OCI-LY7 (cell line): ENCODE results near the gene CDRT15. TPM values are rescaled to one million over a fixed set of nuclear protein-coding genes. Genes with fewer than 3 reads are reported as not detected.
A peak's percentile ranks its signal among the peaks of the same experiment; 100 is the strongest.

Experiments
- BruUV-seq: library from RNA; stranded (reverse); fragments of 400-500 nt; replicated peaks from 2 replicates; lab custom pipeline; 2021; lab: Mats Ljungman, UMichigan
- CTCF ChIA-PET: fragments of 300-600 bp; sonication (Branson Sonifier 250); formaldehyde crosslinking; loops from one replicate; lab custom pipeline; 2022; ENCODE audit warnings: antibody characterized with exemption; ENCODE audit not compliant: unreplicated experiment; lab: Charles Lee
- POLR2A ChIA-PET: fragments of 300-600 bp; sonication (Branson Sonifier 250); formaldehyde crosslinking; loops from one replicate; lab custom pipeline; 2022; ENCODE audit warnings: antibody characterized with exemption; lab: Charles Lee
- DNase-seq: peaks from one replicate; pipeline ENCODE4 v3.0.0-alpha.2; 2015; ENCODE audit warnings: low spot score
- H2AFZ ChIP-seq: fragments of 200-600 bp; sonication (generic), shearing (Covaris generic); 2 replicates; pipeline ENCODE4 v1.6.1; 2014; ENCODE audit warnings: mild to moderate bottlenecking, antibody characterized with exemption, low read length, moderate library complexity
- H3K27ac ChIP-seq: fragments of 200-600 bp; sonication (generic); 2 replicates; pipeline ENCODE4 v1.5.1; 2014; ENCODE audit warnings: mixed run types, low read depth, mild to moderate bottlenecking, moderate library complexity, low read length, inconsistent platforms; ENCODE audit not compliant: poor library complexity, severe bottlenecking
- H3K36me3 ChIP-seq: fragments of 200-600 bp; sonication (generic); 2 replicates; pipeline ENCODE4 v1.6.1; 2014; ENCODE audit warnings: mild to moderate bottlenecking, antibody characterized with exemption, low read length, moderate library complexity, mixed read lengths; ENCODE audit not compliant: insufficient read depth
- H3K4me1 ChIP-seq: fragments of 200-600 bp; sonication (generic); 2 replicates; pipeline ENCODE4 v1.5.1; 2014; ENCODE audit warnings: mild to moderate bottlenecking, low read length; ENCODE audit not compliant: insufficient read depth, poor library complexity, severe bottlenecking
- H3K4me2 ChIP-seq: fragments of 200-600 bp; sonication (generic); 2 replicates; pipeline ENCODE4 v1.6.1; 2014; ENCODE audit warnings: mild to moderate bottlenecking, low read length
- H3K4me3 ChIP-seq: fragments of 200-600 bp; sonication (generic); 2 replicates; pipeline ENCODE4 v1.5.1; 2014; ENCODE audit warnings: mild to moderate bottlenecking, low read depth, low read length; ENCODE audit not compliant: poor library complexity, severe bottlenecking
- H3K79me2 ChIP-seq: fragments of 200-600 bp; sonication (generic); 2 replicates; pipeline ENCODE4 v1.6.1; 2016; ENCODE audit warnings: low read depth, mild to moderate bottlenecking, low read length, moderate library complexity, mixed read lengths; ENCODE audit not compliant: insufficient read depth
- H3K9me2 ChIP-seq: fragments of 200-600 bp; sonication (generic); 2 replicates; pipeline ENCODE4 v1.6.1; 2016; ENCODE audit warnings: mild to moderate bottlenecking, low read length, mixed read lengths; ENCODE audit not compliant: insufficient read depth
- H3K9me3 ChIP-seq: fragments of 200-600 bp; sonication (generic); 2 replicates; pipeline ENCODE4 v1.6.1; 2014; ENCODE audit warnings: mild to moderate bottlenecking, mixed run types, low read length, mixed read lengths
- H4K20me1 ChIP-seq: fragments of 200-600 bp; sonication (generic); 2 replicates; pipeline ENCODE4 v1.6.1; 2014; ENCODE audit warnings: mild to moderate bottlenecking, antibody characterized with exemption, low read length, moderate library complexity, mixed read lengths; ENCODE audit not compliant: insufficient read depth
- EZH2phosphoT487 ChIP-seq: fragments of 200-600 bp; sonication (generic); IDR thresholded peaks from 2 replicates; pipeline ENCODE4 v1.6.1; 2018; ENCODE audit warnings: low read depth, borderline replicate concordance, mild to moderate bottlenecking, mixed run types, antibody characterized with exemption, low read length, moderate library complexity, mixed read lengths
- intact Hi-C: fragments of 100-400 bp; cut with micrococcal nuclease; formaldehyde crosslinking; loops from one replicate; pipeline ENCODE4 v1.10.0; 2022; ENCODE audit not compliant: unreplicated experiment
- total RNA-seq, 2 experiments: library from RNA; depleted of rRNA in 1 of 2; stranded (reverse); fragments of >200 nt in 1 of 2; shearing (Covaris generic) in 1 of 2; gene quantifications; 2 replicates each; pipeline ENCODE4 v1.2.3, GENCODE V29; 2014 to 2022
- TF ChIP-seq, protein P1 (sequence below): fragments of 200-600 bp; sonication (generic); conservative IDR thresholded peaks from 2 replicates; pipeline ENCODE4 v1.5.1; 2014; ENCODE audit warnings: mild to moderate bottlenecking, antibody characterized with exemption, low read length, moderate library complexity, mixed read lengths

Gene CDRT15
- total RNA-seq, 2 experiments from 2014 or later = not detected

DNA sequence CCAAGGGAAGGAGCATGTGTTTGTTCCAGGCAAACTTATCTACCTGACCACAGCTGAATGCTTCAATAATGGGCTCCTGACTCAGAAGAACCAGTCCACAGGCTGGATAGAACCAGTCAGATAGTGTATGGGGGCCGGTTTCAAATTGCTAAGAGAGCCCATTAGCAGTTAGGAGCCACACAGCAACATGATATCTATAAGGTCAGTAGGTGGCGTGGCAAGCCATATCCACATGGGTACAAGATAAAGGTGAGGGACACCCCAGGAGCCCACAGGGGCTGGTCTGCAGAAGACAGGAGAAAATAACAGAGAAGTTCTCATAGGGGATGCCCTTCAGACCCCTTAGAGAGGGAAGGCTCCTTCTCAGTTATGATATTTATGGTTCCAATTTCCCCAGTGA is 31.6 kb upstream of the CDRT15 start:
- Histone ChIP-seq H3K27ac (no peak overlapping the region), H3K4me2 (no peak overlapping the region), H3K79me2 (no peaks in the 10 kb centered on the region), H3K9me2 (no peaks in the 10 kb centered on the region), H4K20me1 (no peaks in the 10 kb centered on the region), H2AFZ (no peak overlapping the region), H3K4me3 (no peak overlapping the region), H3K4me1 (peaks cover 12% of the 10 kb centered on the region), H3K36me3 (no peaks in the 10 kb centered on the region), H3K9me3 (0 out of 2 replicates have a peak, but pooled peaks cover 4% of the 10 kb centered on the region)
- TF ChIP-seq, protein P1, sequence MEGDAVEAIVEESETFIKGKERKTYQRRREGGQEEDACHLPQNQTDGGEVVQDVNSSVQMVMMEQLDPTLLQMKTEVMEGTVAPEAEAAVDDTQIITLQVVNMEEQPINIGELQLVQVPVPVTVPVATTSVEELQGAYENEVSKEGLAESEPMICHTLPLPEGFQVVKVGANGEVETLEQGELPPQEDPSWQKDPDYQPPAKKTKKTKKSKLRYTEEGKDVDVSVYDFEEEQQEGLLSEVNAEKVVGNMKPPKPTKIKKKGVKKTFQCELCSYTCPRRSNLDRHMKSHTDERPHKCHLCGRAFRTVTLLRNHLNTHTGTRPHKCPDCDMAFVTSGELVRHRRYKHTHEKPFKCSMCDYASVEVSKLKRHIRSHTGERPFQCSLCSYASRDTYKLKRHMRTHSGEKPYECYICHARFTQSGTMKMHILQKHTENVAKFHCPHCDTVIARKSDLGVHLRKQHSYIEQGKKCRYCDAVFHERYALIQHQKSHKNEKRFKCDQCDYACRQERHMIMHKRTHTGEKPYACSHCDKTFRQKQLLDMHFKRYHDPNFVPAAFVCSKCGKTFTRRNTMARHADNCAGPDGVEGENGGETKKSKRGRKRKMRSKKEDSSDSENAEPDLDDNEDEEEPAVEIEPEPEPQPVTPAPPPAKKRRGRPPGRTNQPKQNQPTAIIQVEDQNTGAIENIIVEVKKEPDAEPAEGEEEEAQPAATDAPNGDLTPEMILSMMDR = peak; percentile 69
- TF ChIP-seq EZH2phosphoT487 = no peak
- no TSS peak for BruUV-seq
- peak; percentile 40 for DNase-seq
- CTCF ChIA-PET = no interaction called here
- POLR2A ChIA-PET = no interaction called here
- intact Hi-C loops = no loop called here

DNA sequence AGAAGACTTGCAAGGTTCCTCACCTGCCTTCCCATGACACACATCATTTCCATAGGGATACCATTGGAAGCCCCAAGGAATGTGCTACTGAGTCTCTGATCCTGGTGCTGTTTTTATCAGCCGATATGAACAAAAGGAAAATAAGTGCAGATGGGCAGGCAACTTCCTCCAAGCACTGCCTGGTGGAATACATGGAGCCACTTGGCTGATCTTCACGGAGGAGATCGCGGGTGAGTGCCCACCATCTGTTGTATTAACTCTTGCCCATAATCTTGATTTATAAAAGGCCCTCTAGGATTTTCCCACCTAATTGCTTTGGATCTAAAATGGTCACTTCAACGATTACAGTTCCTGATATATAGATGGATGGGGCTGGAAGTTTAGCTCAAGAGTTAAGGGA is 24.7 kb upstream of the CDRT15 start:
- H3K4me2 ChIP-seq = no peak overlapping the region
- no peaks in the 10 kb centered on the region for H4K20me1 ChIP-seq
- ChIA-PET POLR2A (no interaction called here), CTCF (no interaction called here)
- H3K4me1 ChIP-seq = no peaks in the 10 kb centered on the region
- H3K36me3 ChIP-seq = no peaks in the 10 kb centered on the region
- H2AFZ ChIP-seq = no peak overlapping the region
- H3K79me2 ChIP-seq = no peaks in the 10 kb centered on the region
- no peak overlapping the region for H3K27ac ChIP-seq
- H3K9me3 ChIP-seq = no peaks in the 10 kb centered on the region
- H3K4me3 ChIP-seq = no peak overlapping the region
- no TSS peak for BruUV-seq
- intact Hi-C loops = no loop called here
- TF ChIP-seq EZH2phosphoT487 = no peak
- TF ChIP-seq, protein P1 = no peak
- H3K9me2 ChIP-seq = no peaks in the 10 kb centered on the region
- no peak for DNase-seq

DNA sequence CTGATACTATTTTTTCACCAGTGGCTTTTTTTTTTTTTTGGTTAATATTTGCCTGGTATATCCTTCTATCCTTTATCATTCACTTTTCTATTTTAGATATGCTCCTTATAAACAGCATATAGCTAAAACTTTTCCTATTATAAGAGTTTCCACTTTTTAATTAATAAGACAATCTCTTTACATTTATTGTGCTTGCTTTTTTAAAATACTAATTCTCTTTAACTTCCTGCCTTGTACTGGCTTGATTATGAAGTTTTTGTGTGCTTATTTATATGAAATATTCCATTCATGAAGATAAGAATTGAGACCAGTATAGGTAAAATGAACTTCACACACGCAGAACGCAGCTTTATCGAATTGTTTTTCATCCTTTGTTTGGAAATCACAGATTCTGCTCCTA is 9.0 kb upstream of the CDRT15 start:
- no TSS peak for BruUV-seq
- H3K9me3 ChIP-seq = no peaks in the 10 kb centered on the region
- H3K79me2 ChIP-seq = no peaks in the 10 kb centered on the region
- intact Hi-C loops = no loop called here
- H3K27ac ChIP-seq = no peak overlapping the region
- ChIA-PET POLR2A (no interaction called here), CTCF (no interaction called here)
- no peaks in the 10 kb centered on the region for H4K20me1 ChIP-seq
- H3K4me1 ChIP-seq = no peaks in the 10 kb centered on the region
- TF ChIP-seq EZH2phosphoT487 = no peak
- TF ChIP-seq, protein P1 = no peak
- H3K9me2 ChIP-seq = no peaks in the 10 kb centered on the region
- H3K4me3 ChIP-seq = no peak overlapping the region
- H2AFZ ChIP-seq = no peak overlapping the region
- no peak overlapping the region for H3K4me2 ChIP-seq
- no peak for DNase-seq
- H3K36me3 ChIP-seq = no peaks in the 10 kb centered on the region
